ENCODE data around the gene STIM2.
"Not testable (repeated sequence)": the region's sequence is repeated elsewhere in the genome, so short reads cannot be mapped to it uniquely, and the experiment has no call there.

STIM2 gene

GRCh38 chr4:26870576-26871262 is 10.1 kb downstream of the STIM2 start:
- DNase-seq, result no peak

GRCh38 chr4:26871611-26872010 is 11.0 kb downstream of the STIM2 start:
- DNase-seq, result no peak

- DNase-seq, result peak in 2 of 4 experiments; percentile 21 to 34
These were observed 12.9 kb downstream of the STIM2 start for GRCh38 chr4:26873391-26874026.

- no peak for DNase-seq
These were observed 13.5 kb downstream of the STIM2 start for GRCh38 chr4:26874110-26874509.

DNA sequence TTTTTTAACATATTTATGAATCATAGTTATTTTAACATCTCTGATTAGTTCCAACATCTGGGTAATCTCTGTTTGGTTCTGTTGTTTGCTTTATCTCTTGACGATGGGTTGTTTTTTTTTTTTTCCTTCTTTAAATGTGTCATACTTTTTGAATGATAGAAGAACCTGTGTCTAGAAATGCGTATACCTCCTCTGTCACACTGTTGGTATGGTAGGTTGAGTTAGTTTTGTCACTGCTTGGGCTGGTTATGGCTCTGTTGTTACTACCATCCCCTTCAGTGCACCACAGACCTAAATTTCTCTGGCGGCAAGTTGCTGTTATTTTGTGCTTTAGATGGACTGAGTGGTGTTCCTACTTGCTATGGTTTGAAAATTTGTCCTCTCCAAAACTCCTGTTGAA is 16.8 kb downstream of the STIM2 start:
- no peak for DNase-seq

DNA sequence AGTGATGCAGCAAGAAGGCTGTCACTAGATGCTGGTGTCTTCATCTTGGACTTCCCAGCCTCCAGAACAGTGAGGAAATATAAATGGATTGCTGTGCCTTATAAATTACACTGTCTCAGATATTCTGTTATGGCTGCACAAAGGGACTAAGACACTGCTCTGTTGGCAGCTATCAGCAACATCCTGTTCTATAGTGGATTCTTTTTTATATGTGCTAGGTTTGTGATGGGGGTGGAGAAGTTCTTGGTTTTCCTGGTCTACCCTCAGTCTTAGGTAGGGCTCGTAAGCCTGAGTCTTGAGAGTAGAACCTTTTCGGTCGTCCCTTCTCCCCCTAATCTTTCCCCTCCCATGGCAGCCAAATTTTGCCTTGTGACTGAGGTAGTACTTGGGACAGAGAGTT is 17.3 kb downstream of the STIM2 start:
- no peak for DNase-seq

DNA sequence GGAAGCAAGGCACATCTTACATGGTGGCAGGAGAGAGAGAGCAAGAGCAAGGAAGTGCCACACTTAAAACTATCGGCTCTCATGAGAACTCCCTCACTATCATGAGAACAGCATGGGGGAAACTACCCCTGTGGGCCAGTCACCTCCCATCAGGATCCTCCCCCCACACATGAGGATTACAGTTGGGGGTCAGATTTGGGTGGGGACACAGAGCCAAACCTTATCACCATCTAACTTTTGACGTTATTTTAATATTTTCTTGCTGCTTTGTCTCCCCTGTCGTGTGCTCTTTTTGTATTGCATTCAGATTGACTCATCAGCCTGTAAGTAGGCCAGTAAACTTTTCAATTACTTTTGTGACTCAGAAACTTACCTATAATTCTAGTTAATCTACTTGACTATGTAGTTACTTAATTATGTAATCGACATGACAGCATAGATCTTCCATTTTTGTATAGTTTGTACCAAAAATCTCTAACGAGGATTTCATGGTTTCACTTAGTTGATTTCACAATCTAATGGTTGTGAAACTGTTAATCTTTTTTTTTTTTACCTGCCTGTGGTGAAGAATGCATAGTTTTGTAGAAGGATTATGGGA is 18.3 kb downstream of the STIM2 start:
- DNase-seq, result no peak

- DNase-seq, result no peak
These were observed 19.2 kb downstream of the STIM2 start for GRCh38 chr4:26879805-26880204.

GRCh38 chr4:26884026-26884425 is 23.4 kb downstream of the STIM2 start:
- DNase-seq, result no peak

DNA sequence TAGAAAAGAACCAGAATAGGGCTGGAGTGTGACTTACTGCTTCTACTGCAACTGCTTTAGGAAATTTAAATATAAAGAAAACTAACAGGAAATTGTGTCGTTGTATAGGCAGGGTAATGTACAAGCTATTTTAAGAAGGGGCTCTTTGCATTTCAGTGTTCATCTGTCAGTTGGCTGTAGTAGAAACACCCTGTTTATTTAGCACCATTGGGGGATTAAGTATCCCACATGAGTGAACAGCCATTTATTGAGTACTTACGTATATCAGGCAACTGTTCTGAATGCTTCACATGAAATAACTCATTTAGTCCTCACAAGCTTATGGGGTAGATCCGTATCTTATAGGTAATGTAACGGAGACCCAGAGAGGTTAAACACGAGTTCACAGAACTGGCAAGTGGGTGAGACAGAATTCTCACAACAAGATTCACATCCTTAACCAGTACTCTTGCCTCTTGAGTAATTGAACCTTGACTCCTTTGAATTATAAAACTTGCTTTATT is 23.9 kb downstream of the STIM2 start:
- DNase-seq, result peak in 1 of 4 experiments; percentile 2

DNA sequence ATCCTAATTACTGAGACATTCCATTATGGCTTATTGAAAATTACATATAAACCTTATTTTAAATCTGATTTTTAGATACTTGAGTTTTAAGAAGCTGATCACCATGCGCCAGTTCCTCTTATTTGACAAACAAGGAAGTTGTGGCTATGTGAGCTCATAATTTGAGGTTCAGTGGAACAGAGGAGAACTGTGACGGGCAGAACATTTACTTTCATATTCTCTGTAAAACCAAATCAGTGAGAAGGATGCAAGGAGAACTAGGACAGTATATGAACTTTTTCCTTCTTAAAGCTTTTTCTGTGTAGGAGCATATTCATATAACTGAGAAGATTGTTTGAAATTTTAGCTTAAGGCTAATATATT is 25.3 kb downstream of the STIM2 start:
- DNase-seq, result peak; percentile 67 to 95 (median 88)

GRCh38 chr4:26887143-26887542 is 26.5 kb downstream of the STIM2 start:
- peak in 1 of 4 experiments; percentile 22 for DNase-seq

GRCh38 chr4:26887809-26888208 is 27.2 kb downstream of the STIM2 start:
- DNase-seq, result no peak

DNA sequence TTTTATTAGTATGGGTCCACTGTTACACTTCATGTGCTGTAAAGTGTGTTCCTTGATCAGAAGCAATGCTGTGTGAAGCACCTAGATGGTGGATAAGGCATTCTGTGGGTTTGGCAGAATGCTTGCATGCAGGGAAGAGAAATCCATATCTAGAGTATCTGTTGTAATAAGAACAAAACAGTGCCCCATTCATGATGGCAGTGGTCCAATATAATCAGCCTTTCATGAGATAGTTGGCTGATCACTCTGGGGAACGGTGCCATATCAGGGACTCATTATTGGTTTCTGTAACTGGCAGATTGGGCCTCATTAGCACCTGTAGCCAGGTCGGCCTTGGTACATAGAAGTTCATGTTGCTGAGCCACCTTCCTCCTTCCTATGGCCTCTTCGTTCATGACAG is 28.7 kb downstream of the STIM2 start:
- DNase-seq, result no peak

- DNase-seq, result no peak
These were observed 30.4 kb downstream of the STIM2 start for GRCh38 chr4:26891054-26891453.

- no peak for DNase-seq
These were observed 31.2 kb downstream of the STIM2 start for GRCh38 chr4:26891867-26892266.

DNA sequence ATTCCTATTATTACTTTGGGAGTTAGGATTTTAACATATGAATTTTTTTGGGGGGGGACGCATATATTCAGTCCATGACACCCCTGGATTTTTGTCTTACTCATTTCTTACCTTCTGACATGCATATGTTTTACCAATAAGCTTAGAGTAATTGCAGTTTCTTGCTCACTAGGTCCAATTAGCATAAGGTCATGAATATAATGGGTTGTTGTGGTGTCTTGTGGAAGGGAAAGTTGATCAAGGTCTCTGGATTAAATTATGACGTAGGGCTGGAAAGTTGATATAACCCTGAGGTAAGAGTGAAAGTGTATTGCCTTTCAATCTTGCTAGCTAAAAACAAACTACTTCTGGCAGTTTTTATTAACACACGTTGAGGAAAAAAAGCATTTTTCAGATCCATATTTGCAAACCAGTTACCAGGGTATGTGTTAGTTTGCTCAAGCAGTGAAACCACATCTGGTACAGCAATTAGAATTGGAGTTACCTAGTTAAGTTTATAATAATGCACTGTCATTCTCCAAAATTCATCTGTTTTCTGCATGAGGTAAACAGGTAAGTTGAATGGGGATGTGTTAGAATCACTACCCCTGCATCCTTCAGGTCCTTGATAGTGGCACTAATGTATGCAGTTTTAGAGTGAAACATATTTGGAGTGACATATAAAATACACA is 32.0 kb downstream of the STIM2 start:
- no peak for DNase-seq

GRCh38 chr4:26893491-26893890 is 32.9 kb downstream of the STIM2 start:
- no peak for DNase-seq

GRCh38 chr4:26894881-26895280 is 34.2 kb downstream of the STIM2 start:
- DNase-seq, result not testable (repeated sequence)

DNA sequence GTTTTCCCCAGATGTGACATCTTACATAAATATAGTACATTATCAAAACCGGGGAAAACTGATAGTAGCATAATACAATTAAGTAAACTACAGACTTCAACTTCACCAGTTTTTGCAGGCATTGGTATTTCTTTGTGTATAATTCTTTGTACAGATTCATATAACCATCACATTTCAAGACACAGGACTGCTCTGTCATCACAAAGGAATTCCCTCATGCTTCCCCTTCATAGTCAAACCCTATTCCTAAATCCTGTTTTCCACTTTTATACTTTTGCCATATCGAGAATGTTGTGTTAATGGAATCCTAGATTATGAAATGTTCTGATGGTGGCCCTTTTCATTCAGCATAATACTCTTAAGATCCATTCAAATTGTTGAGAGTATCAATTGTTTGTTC is 36.0 kb downstream of the STIM2 start:
- DNase-seq, result no peak

DNA sequence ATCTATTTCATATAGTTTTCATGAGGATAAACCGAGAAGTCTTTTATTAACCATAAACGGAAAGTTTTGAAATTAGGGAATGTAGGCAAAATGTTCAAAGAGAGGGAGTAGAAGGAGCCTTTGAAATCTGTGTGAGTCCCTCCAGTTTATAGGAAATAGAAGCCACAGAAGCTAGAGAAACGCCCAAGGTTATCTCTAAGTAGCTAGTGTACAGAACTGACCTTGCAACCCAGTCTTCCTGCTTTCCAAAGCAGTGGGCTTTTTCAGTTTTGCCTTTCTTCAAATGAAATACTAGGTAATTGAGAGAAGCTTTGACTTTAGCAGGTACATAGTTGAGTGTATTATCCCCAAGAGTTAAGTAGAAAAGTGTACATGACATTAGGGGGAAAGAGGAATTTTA is 39.4 kb downstream of the STIM2 start:
- DNase-seq, result no peak

GRCh38 chr4:26900765-26901164 is 40.1 kb downstream of the STIM2 start:
- no peak for DNase-seq

DNA sequence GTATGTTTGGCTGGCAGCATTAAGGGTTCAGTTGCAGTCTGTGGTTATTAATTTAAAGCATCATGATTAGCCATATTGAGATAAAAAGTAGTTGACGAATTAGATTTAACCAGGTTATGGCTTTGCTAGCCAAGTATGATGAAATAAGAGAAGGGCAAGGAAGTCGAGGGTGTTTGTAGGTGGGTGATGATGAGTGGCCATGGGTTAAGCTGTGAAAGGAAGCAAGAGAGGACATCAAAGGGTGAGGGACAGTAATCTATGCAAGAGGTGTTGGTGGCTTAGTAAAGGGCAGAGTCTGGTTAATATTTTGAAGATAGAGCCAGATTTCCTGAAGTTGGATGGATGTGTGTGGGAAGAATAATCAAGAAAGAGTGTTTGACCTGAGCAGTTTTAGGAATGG is 44.5 kb downstream of the STIM2 start:
- DNase-seq, result peak in 3 of 4 experiments; percentile 33 to 51 (median 47)
